ENCODE data around the gene DEPP1.

Gene DEPP1

GRCh38 chr10:44952779-44953231 is 25.8 kb downstream of the DEPP1 start:
- TF ChIP-seq POLR2A (IDR thresholded peaks at IDR 0.05; ENCODE audit: low read depth, low read length) = no peak
- DNase-seq (ENCODE audit: insufficient read length, low spot score) (no peak), FAIRE-seq (no peak)

- no peak for FAIRE-seq
- no peak for TF ChIP-seq POLR2A (IDR thresholded peaks at IDR 0.05; ENCODE audit: low read depth, low read length)
Measured at GRCh38 chr10:44951576-44952226, 26.9 kb downstream of the DEPP1 start.

GRCh38 chr10:44950326-44951225 is 28.0 kb downstream of the DEPP1 start:
- TF ChIP-seq POLR2A (IDR thresholded peaks at IDR 0.05; ENCODE audit: low read depth, low read length) = no peak
- DNase-seq (ENCODE audit: insufficient read length, low spot score) = no peak
- no peak for FAIRE-seq

More at GRCh38 chr10:44951576-44952226, 26.9 kb downstream of the DEPP1 start:
- DNase-seq (ENCODE audit: insufficient read length, low spot score) = no peak

- FAIRE-seq (no peak), DNase-seq (ENCODE audit: insufficient read length, low spot score) (no peak)
- TF ChIP-seq POLR2A (IDR thresholded peaks at IDR 0.05; ENCODE audit: low read depth, low read length) = no peak
Measured at GRCh38 chr10:44949915-44950314, 28.7 kb downstream of the DEPP1 start.

- TF ChIP-seq POLR2A (IDR thresholded peaks at IDR 0.05; ENCODE audit: low read depth, low read length) = no peak
- DNase-seq (ENCODE audit: insufficient read length, low spot score) = no peak
- FAIRE-seq = no peak
Measured at GRCh38 chr10:44949127-44949802, 29.3 kb downstream of the DEPP1 start.

GRCh38 chr10:44948642-44949041 is 30.0 kb downstream of the DEPP1 start:
- FAIRE-seq = no peak
- no peak for DNase-seq (ENCODE audit: insufficient read length, low spot score)
- TF ChIP-seq POLR2A (IDR thresholded peaks at IDR 0.05; ENCODE audit: low read depth, low read length) = no peak

- TF ChIP-seq POLR2A (IDR thresholded peaks at IDR 0.05; ENCODE audit: low read depth, low read length) = no peak
- FAIRE-seq (no peak), DNase-seq (ENCODE audit: insufficient read length, low spot score) (no peak)
Measured at GRCh38 chr10:44947371-44948152, 31.0 kb downstream of the DEPP1 start.

GRCh38 chr10:44946205-44946604 is 32.4 kb downstream of the DEPP1 start:
- TF ChIP-seq POLR2A (IDR thresholded peaks at IDR 0.05; ENCODE audit: low read depth, low read length) = no peak
- DNase-seq (ENCODE audit: insufficient read length, low spot score) = no peak
- no peak for FAIRE-seq

GRCh38 chr10:44944354-44944753 is 34.3 kb downstream of the DEPP1 start:
- DNase-seq (ENCODE audit: insufficient read length, low spot score) (no peak), FAIRE-seq (no peak)
- TF ChIP-seq POLR2A (IDR thresholded peaks at IDR 0.05; ENCODE audit: low read depth, low read length) = no peak

GRCh38 chr10:44939691-44940401 is 38.8 kb downstream of the DEPP1 start:
- no peak for FAIRE-seq
- TF ChIP-seq POLR2A (IDR thresholded peaks at IDR 0.05; ENCODE audit: low read depth, low read length) = no peak
- DNase-seq (ENCODE audit: insufficient read length, low spot score) = no peak

GRCh38 chr10:44938956-44939355 is 39.7 kb downstream of the DEPP1 start:
- DNase-seq (ENCODE audit: insufficient read length, low spot score) (no peak), FAIRE-seq (no peak)
- no peak for TF ChIP-seq POLR2A (IDR thresholded peaks at IDR 0.05; ENCODE audit: low read depth, low read length)

GRCh38 chr10:44937196-44938005 is 41.2 kb downstream of the DEPP1 start:
- DNase-seq (ENCODE audit: insufficient read length, low spot score) = no peak
- TF ChIP-seq POLR2A (IDR thresholded peaks at IDR 0.05; ENCODE audit: low read depth, low read length) = no peak
- no peak for FAIRE-seq

Measured in H54 (cell line).